Heart left ventricle (tissue), 16 donors: ENCODE results near the gene ZNF408. TPM values are rescaled to one million over a fixed set of nuclear protein-coding genes. Genes with fewer than 3 reads are reported as not detected.
A peak's percentile ranks its signal among the peaks of the same experiment; 100 is the strongest.

Experiments used
- ATAC-seq, 4 donors: fragments of 200-7000 bp; cut with Tn5 transposase; one replicate each; pipeline ENCODE4 v1.9.1; 2020 to 2022; ENCODE audit warnings: moderate library complexity in 4 of 4, mild to moderate bottlenecking in 3 of 4, moderate number of reproducible peaks in 1 of 4
- DNase-seq, 5 donors: peaks; one replicate each; pipeline ENCODE4 v3.0.0-alpha.2; 2020
- H3K27ac ChIP-seq, 12 donors: fragments of 200-600 bp; sonication (generic) in 4 of 12; one replicate each; pipeline versions ENCODE4 v1.5.0 to v1.8.0; 2016 to 2022; ENCODE audit warnings: mild to moderate bottlenecking in 2 of 12
- H3K27me3 ChIP-seq, 9 donors: fragments of 200-600 bp; sonication (generic) in 2 of 9; one replicate each; pipeline versions ENCODE4 v1.5.1 to v1.8.0; 2016 to 2022; ENCODE audit warnings: mild to moderate bottlenecking in 3 of 9
- H3K36me3 ChIP-seq, 9 donors: fragments of 200-600 bp; sonication (generic) in 2 of 9; one replicate each; pipeline versions ENCODE4 v1.5.0 to v1.8.0; 2018 to 2022; ENCODE audit warnings: mild to moderate bottlenecking in 2 of 9
- H3K4me1 ChIP-seq, 12 donors: fragments of 200-600 bp; sonication (generic) in 4 of 12; one replicate each; pipeline versions ENCODE4 v1.5.0 to v1.8.0; 2016 to 2022; ENCODE audit warnings: mild to moderate bottlenecking in 3 of 12
- H3K4me3 ChIP-seq, 12 donors: fragments of 200-600 bp; sonication (generic) in 4 of 12; one replicate each; pipeline versions ENCODE4 v1.5.0 to v1.8.0; 2017 to 2022; ENCODE audit warnings: mild to moderate bottlenecking in 9 of 12, moderate library complexity in 4 of 12
- H3K9me3 ChIP-seq, 12 donors: fragments of 200-600 bp; sonication (generic) in 4 of 12; one replicate each; pipeline versions ENCODE4 v1.5.0 to v1.8.0; 2016 to 2022; ENCODE audit warnings: mild to moderate bottlenecking in 1 of 12
- CTCF ChIP-seq, 12 donors: fragments of 200-600 bp; sonication (generic) in 4 of 12; IDR thresholded peaks; one replicate each; pipeline versions ENCODE4 v1.5.0 to v1.8.0; 2018 to 2022; ENCODE audit warnings: antibody characterized with exemption in 12 of 12, mild to moderate bottlenecking in 5 of 12
- POLR2A ChIP-seq, 2 donors: fragments of 450-650 bp; IDR thresholded peaks; one replicate each; pipeline ENCODE4 v1.6.1; 2017; ENCODE audit warnings: antibody characterized with exemption in 2 of 2, mild to moderate bottlenecking in 2 of 2, moderate library complexity in 2 of 2
- WGBS, 4 donors: extraction: QIAGEN DNeasy Blood & Tissue Kit in 2 of 4; methylation state at CpG; one replicate each; pipeline versions ENCODE4 v1.1.5 to v1.1.7; 2013 to 2018; 5-methylcytosine and 5-hydroxymethylcytosine counted together
- intact Hi-C, 10 donors: fragments of 100-400 bp; cut with DNase I; formaldehyde crosslinking; loops; one replicate each; pipeline versions ENCODE4 v1.11.1 to v1.14.2; 2022
- polyA plus RNA-seq, 2 donors: library from polyadenylated mRNA; stranded (reverse); fragments of 200-250 nt; gene quantifications; one replicate each; pipeline ENCODE4 v1.2.3, GENCODE V29; 2013
- total RNA-seq, 9 donors: library from RNA; depleted of rRNA in 2 of 9; stranded (reverse); fragments of >200 nt in 2 of 9; fragmentation: NEBNext Ultra II Directional in 3 of 9; extraction: Animal tissue kit (Norgen Biotek cat#: 25700) in 3 of 9; gene quantifications; one replicate each; pipeline versions ENCODE4 v1.1.0 to v1.2.4, GENCODE V29; 2016 to 2023
- donor health status: ischemic (EF 13 %, LVEDD 7.1; RV severe dilation, severe dysfunction).
- donor health status: healthy with polysubstance abuse.
- donor health status: DM: no; HTN: yes; CAD: no.
- donor health status: DM: no; HTN: no; CAD: no.
- donor health status: ischemic (EF 25% LVEDD 6.9; RV normal size, moderate dysfunction).
- donor health status: ischemic (EF 25% LVEDD 5.7; RV mildly dilated, moderate dysfunction).
- donor health status: healthy.
- donor health status: DM: yes; HTN: yes; CAD: no.
- donor health status: ischemic (EF 35%, LVEDD 5.7; RV mildly dilated, moderate dysfunction).
- donor health status: nonischemic (EF 11% LVEDD 7.7; RV severe dilation, severe dysfunction).
- donor health status: DM: yes; HTN: yes; CAD: no.
- donor health status: PGD.
- donor health status: ischemic (EF 29% LVEDD 5.4; RV normal size, mild dysfunction).
- donor health status: nonischemic (EF 23%, LVEDD 6.1; RV moderate dilation, normal function).

The ZNF408 gene
- total and polyA plus RNA-seq, 11 donors, result 5.3 to 10.0 (median 7.1) TPM

- Histone ChIP-seq H3K4me1 (peaks cover 8 to 81% (median 46%) of the 10 kb centered on the region in 12 donors), H3K27ac (peak overlapping the region in 8 of 12 donors; percentile 30 to 91 (median 42))
- intact Hi-C loops, result no loop called here
These were observed 28.9 kb upstream of the ZNF408 start for GRCh38 chr11:46671958-46672315.

GRCh38 chr11:46672381-46672839 lies 28.4 kb upstream of the ZNF408 start:
- DNase-seq, result peak in 2 of 5 donors; percentile 27 to 55
- H3K36me3 ChIP-seq, result peaks cover 0 to 78% (median 70%) of the 10 kb centered on the region in 9 donors
- WGBS, 4 donors, result 66 to 77% (median 73%) methylated on average over 6 to 7 of the region's 7 CpGs
- no peaks in the 10 kb centered on the region for H3K9me3 ChIP-seq
- intact Hi-C loops, result no loop called here
- TF ChIP-seq POLR2A (IDR thresholded peaks at IDR 0.05), result no peak
- no peak for ATAC-seq
- peak overlapping the region in 10 of 12 donors; percentile 16 to 91 (median 40) for H3K27ac ChIP-seq
- no peak overlapping the region for H3K4me3 ChIP-seq
- no peaks in the 10 kb centered on the region for H3K27me3 ChIP-seq
- peaks cover 8 to 81% (median 45%) of the 10 kb centered on the region in 12 donors for H3K4me1 ChIP-seq

More at GRCh38 chr11:46671958-46672315, 28.9 kb upstream of the ZNF408 start:
- Histone ChIP-seq H3K36me3 (peaks cover 0 to 77% (median 70%) of the 10 kb centered on the region in 9 donors), H3K9me3 (no peaks in the 10 kb centered on the region), H3K4me3 (peak overlapping the region in 1 of 12 donors; percentile 2), H3K27me3 (no peaks in the 10 kb centered on the region)
- TF ChIP-seq CTCF (IDR thresholded peaks at IDR 0.05) (no peak), POLR2A (IDR thresholded peaks at IDR 0.05) (no peak)
- DNase-seq (peak in 2 of 5 donors; percentile 17 to 26), ATAC-seq (no peak)
- 89 to 92% (median 92%) methylated on average over 10 of the region's 10 CpGs for WGBS, 4 donors

- Histone ChIP-seq H3K9me3 (no peaks in the 10 kb centered on the region), H3K27me3 (no peaks in the 10 kb centered on the region), H3K36me3 (peaks cover 0 to 79% (median 67%) of the 10 kb centered on the region in 9 donors), H3K4me3 (no peak overlapping the region), H3K4me1 (peaks cover 8 to 85% (median 40%) of the 10 kb centered on the region in 12 donors), H3K27ac (peak overlapping the region; percentile 63 to 91 (median 78))
- 74 to 83% (median 78%) methylated on average over 6 of the region's 6 CpGs for WGBS, 4 donors
- TF ChIP-seq POLR2A (IDR thresholded peaks at IDR 0.05) (no peak), CTCF (IDR thresholded peaks at IDR 0.05) (no peak)
- intact Hi-C loops, result no loop called here
- peak in 1 of 5 donors; percentile 27 for DNase-seq
- peak in 1 of 4 donors; percentile 41 for ATAC-seq
These were observed 26.9 kb upstream of the ZNF408 start for GRCh38 chr11:46673713-46674462.

GRCh38 chr11:46674463-46675287 lies 26.2 kb upstream of the ZNF408 start:
- WGBS, 4 donors, result 54 to 62% (median 55%) methylated on average over 12 of the region's 12 CpGs
- ATAC-seq (peak; percentile 21 to 43 (median 36)), DNase-seq (peak in 4 of 5 donors; percentile 21 to 76 (median 58))
- peaks cover 5 to 81% (median 40%) of the 10 kb centered on the region in 12 donors for H3K4me1 ChIP-seq
- intact Hi-C loops, result no loop called here
- peak overlapping the region; percentile 63 to 91 (median 78) for H3K27ac ChIP-seq
- H3K9me3 ChIP-seq, result no peaks in the 10 kb centered on the region
- H3K4me3 ChIP-seq, result no peak overlapping the region
- no peaks in the 10 kb centered on the region for H3K27me3 ChIP-seq
- H3K36me3 ChIP-seq, result peaks cover 0 to 79% (median 67%) of the 10 kb centered on the region in 9 donors
- TF ChIP-seq CTCF (IDR thresholded peaks at IDR 0.05) (peak in 1 of 12 donors; percentile 2), POLR2A (IDR thresholded peaks at IDR 0.05) (no peak)
